Measurements from ENCODE around the gene LHX3. TPM values are rescaled to one million over a fixed set of nuclear protein-coding genes. Genes with fewer than 3 reads are reported as not detected.

LHX3 gene
- total RNA-seq, 1 experiment from 2014 or later: 0.22 TPM

- Histone ChIP-seq H3K27me3 (ENCODE audit: insufficient read depth, low read depth) (no peaks in the 10 kb centered on the region), H3K79me2 (ENCODE audit: low read depth) (peaks cover 76% of the 10 kb centered on the region), H3F3A (ENCODE audit: insufficient read depth, low read depth) (peaks cover 6% of the 10 kb centered on the region; the same call in 1 of the 2 replicates), H3K4me3 (no peak overlapping the region), H3K4me2 (no peak overlapping the region), H3K9me2 (ENCODE audit: insufficient read depth) (no peaks in the 10 kb centered on the region), H3K9me3 (ENCODE audit: insufficient read depth, low read depth) (no peaks in the 10 kb centered on the region), H4K20me1 (ENCODE audit: insufficient read depth) (peaks cover 70% of the 10 kb centered on the region), H3K4me1 (replicated peaks; ENCODE audit: insufficient read depth) (peaks cover 12% of the 10 kb centered on the region), H3K27ac (no peak overlapping the region), H2AFZ (no peak overlapping the region), H3K36me3 (ENCODE audit: low read depth) (no peaks in the 10 kb centered on the region)
- intact Hi-C loops (cut with micrococcal nuclease; ENCODE audit: unreplicated experiment): no loop called here
- DNase-seq: no peak
- POLR2A ChIA-PET (ENCODE audit: unreplicated experiment): no interaction called here
- TF ChIP-seq EZH2 (IDR thresholded peaks at IDR 0.05; ENCODE audit: low read depth) (no peak), CTCF (conservative IDR thresholded peaks at IDR 0.05) (no peak)
- CTCF ChIA-PET: no interaction called here
- no TSS peak for BruUV-seq (replicated peaks)
Observed at GRCh38 chr9:136241542-136241941, 36.6 kb upstream of the LHX3 start.

GRCh38 chr9:136240941-136241340 lies 36.0 kb upstream of the LHX3 start:
- no TSS peak for BruUV-seq (replicated peaks)
- Histone ChIP-seq H3K9me3 (ENCODE audit: insufficient read depth, low read depth) (no peaks in the 10 kb centered on the region), H3K79me2 (ENCODE audit: low read depth) (peaks cover 76% of the 10 kb centered on the region), H3K27me3 (ENCODE audit: insufficient read depth, low read depth) (no peaks in the 10 kb centered on the region), H4K20me1 (ENCODE audit: insufficient read depth) (peaks cover 72% of the 10 kb centered on the region), H2AFZ (no peak overlapping the region), H3K9me2 (ENCODE audit: insufficient read depth) (no peaks in the 10 kb centered on the region), H3K4me2 (no peak overlapping the region), H3K36me3 (ENCODE audit: low read depth) (no peaks in the 10 kb centered on the region), H3K27ac (no peak overlapping the region), H3K4me1 (replicated peaks; ENCODE audit: insufficient read depth) (peaks cover 12% of the 10 kb centered on the region), H3K4me3 (no peak overlapping the region), H3F3A (ENCODE audit: insufficient read depth, low read depth) (no peaks in the 10 kb centered on the region)
- ChIA-PET POLR2A (ENCODE audit: unreplicated experiment) (no interaction called here), CTCF (no interaction called here)
- no peak for DNase-seq
- TF ChIP-seq CTCF (conservative IDR thresholded peaks at IDR 0.05) (no peak), EZH2 (IDR thresholded peaks at IDR 0.05; ENCODE audit: low read depth) (no peak)
- intact Hi-C loops (cut with micrococcal nuclease; ENCODE audit: unreplicated experiment): no loop called here

GRCh38 chr9:136239983-136240330 lies 35.0 kb upstream of the LHX3 start:
- Histone ChIP-seq H3K79me2 (ENCODE audit: low read depth) (peaks cover 73% of the 10 kb centered on the region), H4K20me1 (ENCODE audit: insufficient read depth) (peaks cover 82% of the 10 kb centered on the region), H3K4me1 (replicated peaks; ENCODE audit: insufficient read depth) (peaks cover 12% of the 10 kb centered on the region), H3K36me3 (ENCODE audit: low read depth) (no peaks in the 10 kb centered on the region), H3K9me3 (ENCODE audit: insufficient read depth, low read depth) (no peaks in the 10 kb centered on the region), H3F3A (ENCODE audit: insufficient read depth, low read depth) (no peaks in the 10 kb centered on the region), H3K27ac (no peak overlapping the region), H3K27me3 (ENCODE audit: insufficient read depth, low read depth) (no peaks in the 10 kb centered on the region), H3K4me3 (no peak overlapping the region), H3K4me2 (no peak overlapping the region), H3K9me2 (ENCODE audit: insufficient read depth) (no peaks in the 10 kb centered on the region), H2AFZ (no peak overlapping the region)
- ChIA-PET POLR2A (ENCODE audit: unreplicated experiment) (no interaction called here), CTCF (no interaction called here)
- TF ChIP-seq CTCF (conservative IDR thresholded peaks at IDR 0.05) (no peak), EZH2 (IDR thresholded peaks at IDR 0.05; ENCODE audit: low read depth) (no peak)
- no peak for DNase-seq
- intact Hi-C loops (cut with micrococcal nuclease; ENCODE audit: unreplicated experiment): no loop called here
- BruUV-seq (replicated peaks): no TSS peak

Data from PC-9 (cell line).